Neutrophil (primary cell): ENCODE data around the gene AIDA.

Experiments
- H3K27ac ChIP-seq: fragments of 200-600 bp; sonication (generic); 2 replicates; pipeline ENCODE4 v1.5.1; 2016; ENCODE audit warnings: mild to moderate bottlenecking, moderate library complexity
- H3K27me3 ChIP-seq: fragments of 200-600 bp; sonication (generic); 2 replicates; pipeline ENCODE4 v1.6.0; 2016; ENCODE audit warnings: mild to moderate bottlenecking
- H3K36me3 ChIP-seq: fragments of 200-600 bp; sonication (generic); 2 replicates; pipeline ENCODE4 v1.5.1; 2017
- H3K4me1 ChIP-seq, 2 experiments: fragments of 200-600 bp in 1 of 2; sonication (generic) in 1 of 2; 1 replicate in 1 of 2; 2 replicates in 1 of 2; pipeline versions ENCODE4 v1.5.1 to v1.6.1; 2013 to 2016; ENCODE audit warnings: low read depth in 1 of 2, low read length in 1 of 2, mild to moderate bottlenecking in 1 of 2, moderate library complexity in 1 of 2; ENCODE audit not compliant: control insufficient read depth in 1 of 2, insufficient read depth in 1 of 2
- H3K4me3 ChIP-seq, 2 experiments: fragments of 200-600 bp in 1 of 2; sonication (generic) in 1 of 2; 1 replicate in 1 of 2; 2 replicates in 1 of 2; pipeline ENCODE4 v1.5.1; 2013 to 2016; ENCODE audit warnings: low read depth in 1 of 2, low read length in 1 of 2, mild to moderate bottlenecking in 1 of 2, moderate library complexity in 1 of 2
- H3K9me3 ChIP-seq: fragments of 200-600 bp; sonication (generic); 2 replicates; pipeline ENCODE4 v1.5.1; 2016
- CTCF ChIP-seq: fragments of 200-600 bp; sonication (generic); IDR thresholded peaks from 2 replicates; pipeline ENCODE4 v1.5.1; 2016; ENCODE audit warnings: antibody characterized with exemption

AIDA gene

GRCh38 chr1:222663431-222663934, 48.8 kb downstream of the AIDA start:
- no peak for TF ChIP-seq CTCF
- Histone ChIP-seq H3K36me3 (peaks cover 95% of the 10 kb centered on the region), H3K4me1 (no peaks in the 10 kb centered on the region), H3K9me3 (no peaks in the 10 kb centered on the region), H3K27me3 (no peaks in the 10 kb centered on the region), H3K27ac (no peak overlapping the region), H3K4me3 (no peak overlapping the region)

GRCh38 chr1:222657899-222658298, 54.4 kb downstream of the AIDA start:
- Histone ChIP-seq H3K27me3 (no peaks in the 10 kb centered on the region), H3K27ac (no peak overlapping the region), H3K4me3 (no peak overlapping the region), H3K4me1 (peaks cover 16 to 18% of the 10 kb centered on the region in 2 experiments), H3K9me3 (no peaks in the 10 kb centered on the region), H3K36me3 (peaks cover 85% of the 10 kb centered on the region)
- no peak for TF ChIP-seq CTCF

GRCh38 chr1:222656391-222657155, 55.7 kb downstream of the AIDA start:
- H3K4me3 ChIP-seq = no peak overlapping the region
- no peak for TF ChIP-seq CTCF
- no peak overlapping the region for H3K27ac ChIP-seq
- no peaks in the 10 kb centered on the region for H3K9me3 ChIP-seq
- peaks cover 16 to 18% of the 10 kb centered on the region in 2 experiments for H3K4me1 ChIP-seq
- peaks cover 85% of the 10 kb centered on the region for H3K36me3 ChIP-seq
- H3K27me3 ChIP-seq = no peaks in the 10 kb centered on the region

GRCh38 chr1:222654849-222655248, 57.4 kb downstream of the AIDA start:
- Histone ChIP-seq H3K4me1 (peaks cover 16 to 18% of the 10 kb centered on the region in 2 experiments), H3K36me3 (peaks cover 84% of the 10 kb centered on the region), H3K27me3 (no peaks in the 10 kb centered on the region), H3K27ac (peak overlapping the region; percentile 76), H3K4me3 (peak overlapping the region; percentile 5 to 34), H3K9me3 (no peaks in the 10 kb centered on the region)
- no peak for TF ChIP-seq CTCF

GRCh38 chr1:222653178-222653827, 59.0 kb downstream of the AIDA start:
- peak overlapping the region; percentile 76 for H3K27ac ChIP-seq
- H3K9me3 ChIP-seq = no peaks in the 10 kb centered on the region
- no peak for TF ChIP-seq CTCF
- H3K27me3 ChIP-seq = no peaks in the 10 kb centered on the region
- H3K4me3 ChIP-seq = no peak overlapping the region
- peaks cover 16 to 18% of the 10 kb centered on the region in 2 experiments for H3K4me1 ChIP-seq
- peaks cover 83% of the 10 kb centered on the region for H3K36me3 ChIP-seq
